GM19455 (cell line): ENCODE results near the gene NMNAT1.
A peak's percentile ranks its signal among the peaks of the same experiment; 100 is the strongest.
"Not testable (repeated sequence)": the region's sequence is repeated elsewhere in the genome, so short reads cannot be mapped to it uniquely, and the experiment has no call there.

ENCODE experiments used
- ATAC-seq: cut with Tn5 transposase; IDR thresholded peaks from one replicate; pipeline ENCODE4 v1.9.1; 2021; ENCODE audit not compliant: unreplicated experiment

Gene NMNAT1

DNA sequence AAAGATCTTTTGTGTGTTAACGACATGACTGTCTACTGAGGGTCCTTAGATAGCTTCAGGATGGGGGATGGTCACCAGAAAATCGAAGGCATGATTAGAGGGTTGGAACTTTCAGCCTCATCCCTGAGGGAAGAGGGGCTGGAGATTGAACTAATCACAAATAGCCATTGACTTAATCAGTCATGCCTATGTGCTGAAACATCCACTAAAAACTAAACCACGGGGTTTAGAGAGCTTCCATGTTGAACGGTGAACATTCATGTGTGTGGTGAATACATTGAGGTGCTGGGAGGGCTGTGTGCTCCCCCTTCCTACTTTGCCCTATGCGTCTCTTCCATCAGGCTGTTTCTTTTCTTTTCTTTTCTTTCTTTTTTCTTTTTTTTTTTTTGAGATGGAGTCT is 70.7 kb downstream of the NMNAT1 start:
- no peak for ATAC-seq

DNA sequence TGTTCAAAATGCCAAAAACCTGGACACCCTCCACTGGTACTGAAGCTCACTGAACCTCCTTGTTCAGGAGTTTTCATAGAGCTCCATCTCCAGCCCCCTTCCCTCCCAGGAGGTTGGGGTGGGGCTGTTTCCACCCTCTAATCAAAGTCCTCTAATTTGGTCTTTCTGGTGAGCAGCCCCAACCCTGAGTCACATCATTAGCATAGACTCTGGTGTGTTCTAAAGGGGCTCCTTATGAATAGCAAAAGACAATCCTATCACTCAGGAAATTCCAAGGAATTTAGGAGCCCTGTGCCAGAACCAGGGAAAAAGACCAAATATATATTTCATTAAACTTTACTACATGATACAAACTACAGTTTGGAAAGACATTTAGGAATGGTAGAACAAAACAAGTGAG is 76.3 kb downstream of the NMNAT1 start:
- no peak for ATAC-seq

- no peak for ATAC-seq
Measured at GRCh38 chr1:10020086-10020485, 76.8 kb downstream of the NMNAT1 start.

DNA sequence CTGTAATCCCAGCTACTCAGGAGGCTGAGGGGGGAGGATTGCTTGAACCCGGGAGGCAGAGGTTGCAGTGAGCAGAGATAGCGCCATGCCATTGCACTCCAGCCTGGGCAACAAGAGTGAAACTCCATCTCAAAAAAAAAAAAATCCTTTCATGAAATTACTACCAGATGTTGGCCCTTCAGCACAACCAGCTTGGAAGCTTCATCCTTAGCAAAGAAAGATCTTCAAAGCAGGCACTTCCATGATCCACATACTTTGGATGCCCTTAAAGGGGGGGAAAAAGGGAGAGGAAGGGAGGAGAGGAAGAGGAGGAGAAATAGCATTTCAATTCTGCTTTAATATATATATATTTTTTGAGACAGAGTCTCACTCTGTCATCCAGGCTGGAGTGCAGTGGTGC is 77.4 kb downstream of the NMNAT1 start:
- not testable (repeated sequence) for ATAC-seq

GRCh38 chr1:10021992-10022391 is 78.7 kb downstream of the NMNAT1 start:
- not testable (repeated sequence) for ATAC-seq

- no peak for ATAC-seq
Measured at GRCh38 chr1:10022656-10023055, 79.4 kb downstream of the NMNAT1 start.

GRCh38 chr1:10025354-10025753 is 82.1 kb downstream of the NMNAT1 start:
- no peak for ATAC-seq

- no peak for ATAC-seq
Measured at GRCh38 chr1:10027027-10027426, 83.8 kb downstream of the NMNAT1 start.

- not testable (repeated sequence) for ATAC-seq
Measured at GRCh38 chr1:10028956-10029500, 85.8 kb downstream of the NMNAT1 start.

DNA sequence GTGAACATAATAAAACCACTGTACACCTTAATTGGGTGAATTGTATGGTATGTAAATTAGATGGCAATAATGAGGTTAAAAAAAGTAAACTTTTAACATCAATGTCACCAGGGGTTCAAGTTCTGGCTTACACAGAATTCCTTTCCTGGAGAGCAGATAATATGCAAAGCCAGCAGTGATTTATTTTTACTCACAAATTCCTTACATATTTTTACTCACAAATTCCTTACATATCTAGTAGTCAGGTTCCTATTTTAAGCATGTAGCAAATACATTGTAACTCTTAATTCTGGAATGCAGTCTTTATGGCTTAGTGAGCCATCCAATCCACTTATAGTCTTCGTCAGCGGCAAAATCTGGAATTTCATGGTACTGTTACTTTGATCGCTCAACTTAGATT is 88.2 kb downstream of the NMNAT1 start:
- no peak for ATAC-seq

GRCh38 chr1:10032590-10033358 is 89.5 kb downstream of the NMNAT1 start, which contains the start of gene UBE4B:
Gene UBE4B (plus strand): TSS chr1:10032958. CDS start chr1:10033671, 713 bp downstream.
- ATAC-seq: peak; percentile 91

GRCh38 chr1:10033359-10033845 is 90.1 kb downstream of the NMNAT1 start:
- peak; percentile 20 for ATAC-seq
